ENCODE measurements around the gene LRMDA. TPM values are rescaled to one million over a fixed set of nuclear protein-coding genes. Genes with fewer than 3 reads are reported as not detected.
A peak's percentile ranks its signal among the peaks of the same experiment; 100 is the strongest.

Gene LRMDA
- total and polyA plus RNA-seq, 12 donors = 30.7 to 132 (median 78.1) TPM

GRCh38 chr10:76487582-76487981 is 1056.2 kb downstream of the LRMDA start:
- H3K27me3 ChIP-seq = no peaks in the 10 kb centered on the region
- intact Hi-C loops (cut with DNase I) = no loop called here
- no peak for TF ChIP-seq POLR2A (IDR thresholded peaks at IDR 0.05)
- no peak for TF ChIP-seq CTCF (IDR thresholded peaks at IDR 0.05)
- peaks cover 0 to 22% (median 9%) of the 10 kb centered on the region in 3 donors for H3K9me3 ChIP-seq (replicated peaks in 1 of 3)
- H3K4me3 ChIP-seq = no peak overlapping the region
- H3K36me3 ChIP-seq (replicated peaks in 1 of 2) = no peaks in the 10 kb centered on the region
- H3K4me1 ChIP-seq (replicated peaks in 1 of 2) = no peaks in the 10 kb centered on the region
- WGBS, 4 donors = 96 to 100% (median 99%) methylated on average over 1 of the region's 1 CpG
- no peak overlapping the region for H3K27ac ChIP-seq
- DNase-seq = no peak

DNA sequence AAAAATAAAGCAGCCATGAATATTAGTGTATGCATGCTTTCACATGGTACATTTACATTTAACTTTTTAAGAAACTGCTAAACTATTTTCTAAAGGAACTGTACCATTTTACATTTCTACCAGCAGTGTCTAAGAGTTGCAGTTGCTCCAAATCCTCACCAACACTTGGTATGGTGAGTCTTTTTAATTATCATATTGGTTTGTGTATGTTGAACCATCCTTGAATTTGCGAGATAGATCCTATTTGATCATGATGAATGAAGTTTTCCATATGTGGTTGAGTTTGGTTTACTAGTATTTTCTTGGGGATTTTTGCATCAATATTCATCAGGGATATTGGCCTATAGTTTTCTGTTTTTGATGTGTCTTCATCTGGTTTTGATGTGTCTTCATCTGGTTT is 1057.2 kb downstream of the LRMDA start:
- no peaks in the 10 kb centered on the region for H3K36me3 ChIP-seq (replicated peaks in 1 of 2)
- H3K27me3 ChIP-seq = no peaks in the 10 kb centered on the region
- no peak overlapping the region for H3K27ac ChIP-seq
- peaks cover 0 to 22% (median 17%) of the 10 kb centered on the region in 3 donors for H3K9me3 ChIP-seq (replicated peaks in 1 of 3)
- no peaks in the 10 kb centered on the region for H3K4me1 ChIP-seq (replicated peaks in 1 of 2)
- no peak overlapping the region for H3K4me3 ChIP-seq
- TF ChIP-seq CTCF (IDR thresholded peaks at IDR 0.05) (no peak), POLR2A (IDR thresholded peaks at IDR 0.05) (no peak)
- WGBS, 4 donors = 89 to 96% (median 93%) methylated on average over 1 of the region's 1 CpG
- intact Hi-C loops (cut with DNase I) = no loop called here
- no peak for DNase-seq

DNA sequence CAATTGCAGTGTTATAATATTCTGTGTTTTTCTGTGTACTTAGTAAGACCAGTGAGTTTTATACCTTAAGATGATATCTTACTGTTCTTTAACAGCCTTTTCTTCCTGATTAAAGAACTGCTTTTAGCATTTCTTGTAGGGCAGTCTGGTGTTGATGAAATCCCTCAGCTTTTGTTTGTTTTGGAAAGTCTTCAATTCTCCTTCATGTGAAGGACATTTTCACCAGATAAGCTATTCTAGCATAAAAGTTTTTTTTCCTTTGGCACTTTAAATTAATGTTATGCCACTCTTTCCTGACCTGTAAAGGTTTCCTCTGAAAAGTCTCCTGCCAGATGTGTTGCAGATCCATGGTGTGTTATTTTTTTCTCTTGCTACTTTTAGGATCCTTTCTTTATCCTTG is 1059.8 kb downstream of the LRMDA start:
- no peaks in the 10 kb centered on the region for H3K36me3 ChIP-seq (replicated peaks in 1 of 2)
- H3K9me3 ChIP-seq (replicated peaks in 1 of 3) = peaks cover 0 to 22% (median 17%) of the 10 kb centered on the region in 3 donors
- H3K4me3 ChIP-seq = no peak overlapping the region
- intact Hi-C loops (cut with DNase I) = no loop called here
- H3K27me3 ChIP-seq = no peaks in the 10 kb centered on the region
- no peaks in the 10 kb centered on the region for H3K4me1 ChIP-seq (replicated peaks in 1 of 2)
- peak overlapping the region in 1 of 5 donors; percentile 5 for H3K27ac ChIP-seq
- TF ChIP-seq POLR2A (IDR thresholded peaks at IDR 0.05) (no peak), CTCF (IDR thresholded peaks at IDR 0.05) (no peak)
- no peak for DNase-seq

DNA sequence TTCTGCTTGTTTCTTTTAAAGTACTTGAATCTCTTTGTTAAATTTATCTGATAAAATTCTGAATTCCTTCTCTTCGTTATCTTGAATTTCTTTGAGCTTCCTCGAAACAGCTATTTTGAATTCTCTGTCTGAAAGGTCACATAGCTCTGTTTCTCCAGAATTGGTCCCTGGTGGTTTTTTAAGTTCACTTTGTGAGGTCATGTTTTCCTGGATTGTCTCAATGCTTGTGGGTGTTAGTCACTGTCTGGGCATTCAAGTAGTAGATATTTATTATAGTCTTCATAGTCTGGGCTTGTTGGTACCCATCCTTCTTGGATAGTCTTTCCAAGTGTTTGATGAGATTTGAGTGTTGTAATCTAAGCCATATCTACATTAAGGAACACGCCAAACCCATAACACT is 1060.6 kb downstream of the LRMDA start:
- Histone ChIP-seq H3K27me3 (no peaks in the 10 kb centered on the region), H3K27ac (no peak overlapping the region), H3K36me3 (replicated peaks in 1 of 2) (no peaks in the 10 kb centered on the region), H3K9me3 (replicated peaks in 1 of 3) (peaks cover 0 to 22% (median 17%) of the 10 kb centered on the region in 3 donors), H3K4me1 (replicated peaks in 1 of 2) (peaks cover 0 to 3% of the 10 kb centered on the region in 2 donors), H3K4me3 (no peak overlapping the region)
- no peak for TF ChIP-seq CTCF (IDR thresholded peaks at IDR 0.05)
- no peak for TF ChIP-seq POLR2A (IDR thresholded peaks at IDR 0.05)
- DNase-seq = no peak
- WGBS, 4 donors = 44 to 69% (median 53%) methylated on average over 3 of the region's 3 CpGs
- intact Hi-C loops (cut with DNase I) = no loop called here

All from adrenal gland (tissue), 12 donors.